ENCODE results near the gene GRK7.

Gene GRK7

GRCh38 chr3:141723255-141723654 is 40.0 kb upstream of the GRK7 start:
- no peak overlapping the region for H2BK5ac ChIP-seq (ENCODE audit: low read length)
- no peak overlapping the region for H3K14ac ChIP-seq (ENCODE audit: low read length)
- H3K9ac ChIP-seq (ENCODE audit: low read depth, low read length, poor library complexity): no peak overlapping the region
- H3K18ac ChIP-seq (ENCODE audit: low read length): no peak overlapping the region
- H3K4ac ChIP-seq (ENCODE audit: low read length): no peak overlapping the region
- DNase-seq (ENCODE audit: low spot score): no peak
- H2AFZ ChIP-seq (ENCODE audit: low read length): no peak overlapping the region
- no peak overlapping the region for H4K91ac ChIP-seq (ENCODE audit: low read depth, low read length, poor library complexity)
- H2BK120ac ChIP-seq (ENCODE audit: low read depth, low read length): no peak overlapping the region
- no peak overlapping the region for H3K4me3 ChIP-seq (ENCODE audit: low read length in 2 of 2)
- peaks cover 0 to 13% (median 0%) of the 10 kb centered on the region in 3 experiments for H3K27me3 ChIP-seq (ENCODE audit: control insufficient read depth in 3 of 3, insufficient read depth in 3 of 3, low read depth in 1 of 3, low read length in 3 of 3)
- H3K36me3 ChIP-seq (replicated peaks in 1 of 2; ENCODE audit: control insufficient read depth in 2 of 2, insufficient read depth in 2 of 2, low read length in 2 of 2): no peaks in the 10 kb centered on the region
- H2AK5ac ChIP-seq (ENCODE audit: low read depth, low read length): no peak overlapping the region
- no peaks in the 10 kb centered on the region for H3K79me1 ChIP-seq (ENCODE audit: low read depth, low read length)
- no peak overlapping the region for H4K8ac ChIP-seq (ENCODE audit: low read depth, low read length)
- no peak overlapping the region for H3K27ac ChIP-seq (replicated peaks; ENCODE audit: low read length)
- H3K4me2 ChIP-seq (ENCODE audit: insufficient read depth, low read length, poor library complexity, severe bottlenecking): no peak overlapping the region
- no peak overlapping the region for H2BK15ac ChIP-seq (ENCODE audit: low read length)
- H3K9me3 ChIP-seq (replicated peaks in 1 of 2; ENCODE audit: control insufficient read depth in 2 of 2, insufficient read depth in 1 of 2, low read depth in 1 of 2, low read length in 2 of 2): peaks cover 0 to 2% of the 10 kb centered on the region in 2 donors
- no peaks in the 10 kb centered on the region for H3K4me1 ChIP-seq (ENCODE audit: control insufficient read depth in 2 of 2, insufficient read depth in 1 of 2, low read depth in 1 of 2, low read length in 2 of 2)
- H2BK12ac ChIP-seq (ENCODE audit: low read length): no peak overlapping the region
- no peak overlapping the region for H3K23ac ChIP-seq (ENCODE audit: low read depth, low read length, poor library complexity)

GRCh38 chr3:141724186-141724585 is 39.0 kb upstream of the GRK7 start:
- DNase-seq (ENCODE audit: low spot score): no peak
- Histone ChIP-seq H4K91ac (ENCODE audit: low read depth, low read length, poor library complexity) (no peak overlapping the region), H2AFZ (ENCODE audit: low read length) (no peak overlapping the region), H3K4ac (ENCODE audit: low read length) (no peak overlapping the region), H3K4me3 (ENCODE audit: low read length in 2 of 2) (no peak overlapping the region), H2BK12ac (ENCODE audit: low read length) (no peak overlapping the region), H3K14ac (ENCODE audit: low read length) (no peak overlapping the region), H3K27me3 (ENCODE audit: control insufficient read depth in 3 of 3, insufficient read depth in 3 of 3, low read depth in 1 of 3, low read length in 3 of 3) (peaks cover 0 to 18% (median 0%) of the 10 kb centered on the region in 3 experiments), H2AK5ac (ENCODE audit: low read depth, low read length) (no peak overlapping the region), H3K79me1 (ENCODE audit: low read depth, low read length) (no peaks in the 10 kb centered on the region), H3K4me1 (ENCODE audit: control insufficient read depth in 2 of 2, insufficient read depth in 1 of 2, low read depth in 1 of 2, low read length in 2 of 2) (no peaks in the 10 kb centered on the region), H2BK5ac (ENCODE audit: low read length) (no peak overlapping the region), H3K4me2 (ENCODE audit: insufficient read depth, low read length, poor library complexity, severe bottlenecking) (no peak overlapping the region), H2BK120ac (ENCODE audit: low read depth, low read length) (no peak overlapping the region), H3K18ac (ENCODE audit: low read length) (no peak overlapping the region), H3K36me3 (replicated peaks in 1 of 2; ENCODE audit: control insufficient read depth in 2 of 2, insufficient read depth in 2 of 2, low read length in 2 of 2) (no peaks in the 10 kb centered on the region), H3K9ac (ENCODE audit: low read depth, low read length, poor library complexity) (no peak overlapping the region), H3K23ac (ENCODE audit: low read depth, low read length, poor library complexity) (peak overlapping the region; percentile 19), H3K27ac (replicated peaks; ENCODE audit: low read length) (no peak overlapping the region), H4K8ac (ENCODE audit: low read depth, low read length) (no peak overlapping the region), H2BK15ac (ENCODE audit: low read length) (no peak overlapping the region), H3K9me3 (replicated peaks in 1 of 2; ENCODE audit: control insufficient read depth in 2 of 2, insufficient read depth in 1 of 2, low read depth in 1 of 2, low read length in 2 of 2) (peaks cover 0 to 2% of the 10 kb centered on the region in 2 donors)
- WGBS, 2 donors (ENCODE audit: extremely low coverage in 2 of 2, insufficient read length in 2 of 2, insufficient replicate concordance in 1 of 2): no CpG with 5 or more reads among the region's 1 CpG

GRCh38 chr3:141725036-141725435 is 38.2 kb upstream of the GRK7 start:
- Histone ChIP-seq H4K91ac (ENCODE audit: low read depth, low read length, poor library complexity) (no peak overlapping the region), H4K8ac (ENCODE audit: low read depth, low read length) (no peak overlapping the region), H2BK120ac (ENCODE audit: low read depth, low read length) (no peak overlapping the region), H2BK12ac (ENCODE audit: low read length) (no peak overlapping the region), H2BK5ac (ENCODE audit: low read length) (no peak overlapping the region), H3K4ac (ENCODE audit: low read length) (no peak overlapping the region), H3K36me3 (replicated peaks in 1 of 2; ENCODE audit: control insufficient read depth in 2 of 2, insufficient read depth in 2 of 2, low read length in 2 of 2) (no peaks in the 10 kb centered on the region), H3K4me3 (ENCODE audit: low read length in 2 of 2) (no peak overlapping the region), H3K4me1 (ENCODE audit: control insufficient read depth in 2 of 2, insufficient read depth in 1 of 2, low read depth in 1 of 2, low read length in 2 of 2) (no peaks in the 10 kb centered on the region), H3K79me1 (ENCODE audit: low read depth, low read length) (no peaks in the 10 kb centered on the region), H3K27ac (replicated peaks; ENCODE audit: low read length) (no peak overlapping the region), H3K27me3 (ENCODE audit: control insufficient read depth in 3 of 3, insufficient read depth in 3 of 3, low read depth in 1 of 3, low read length in 3 of 3) (peaks cover 0 to 14% (median 0%) of the 10 kb centered on the region in 3 experiments), H3K23ac (ENCODE audit: low read depth, low read length, poor library complexity) (no peak overlapping the region), H3K4me2 (ENCODE audit: insufficient read depth, low read length, poor library complexity, severe bottlenecking) (no peak overlapping the region), H2AK5ac (ENCODE audit: low read depth, low read length) (no peak overlapping the region), H3K18ac (ENCODE audit: low read length) (no peak overlapping the region), H3K9ac (ENCODE audit: low read depth, low read length, poor library complexity) (no peak overlapping the region), H3K14ac (ENCODE audit: low read length) (no peak overlapping the region), H2AFZ (ENCODE audit: low read length) (no peak overlapping the region), H3K9me3 (replicated peaks in 1 of 2; ENCODE audit: control insufficient read depth in 2 of 2, insufficient read depth in 1 of 2, low read depth in 1 of 2, low read length in 2 of 2) (peaks cover 0 to 2% of the 10 kb centered on the region in 2 donors), H2BK15ac (ENCODE audit: low read length) (no peak overlapping the region)
- no CpG with 5 or more reads among the region's 4 CpGs for WGBS, 2 donors (ENCODE audit: extremely low coverage in 2 of 2, insufficient read length in 2 of 2, insufficient replicate concordance in 1 of 2)
- DNase-seq (ENCODE audit: low spot score): no peak

- Histone ChIP-seq H2BK5ac (ENCODE audit: low read length) (no peak overlapping the region), H2BK15ac (ENCODE audit: low read length) (no peak overlapping the region), H3K4me2 (ENCODE audit: insufficient read depth, low read length, poor library complexity, severe bottlenecking) (no peak overlapping the region), H3K79me1 (ENCODE audit: low read depth, low read length) (no peaks in the 10 kb centered on the region), H4K91ac (ENCODE audit: low read depth, low read length, poor library complexity) (no peak overlapping the region), H3K23ac (ENCODE audit: low read depth, low read length, poor library complexity) (no peak overlapping the region), H2AK5ac (ENCODE audit: low read depth, low read length) (no peak overlapping the region), H3K18ac (ENCODE audit: low read length) (no peak overlapping the region), H3K4me1 (ENCODE audit: control insufficient read depth in 2 of 2, insufficient read depth in 1 of 2, low read depth in 1 of 2, low read length in 2 of 2) (no peaks in the 10 kb centered on the region), H2BK120ac (ENCODE audit: low read depth, low read length) (no peak overlapping the region), H3K9me3 (replicated peaks in 1 of 2; ENCODE audit: control insufficient read depth in 2 of 2, insufficient read depth in 1 of 2, low read depth in 1 of 2, low read length in 2 of 2) (peaks cover 0 to 2% of the 10 kb centered on the region in 2 donors), H2BK12ac (ENCODE audit: low read length) (no peak overlapping the region), H3K27me3 (ENCODE audit: control insufficient read depth in 3 of 3, insufficient read depth in 3 of 3, low read depth in 1 of 3, low read length in 3 of 3) (peaks cover 0 to 14% (median 0%) of the 10 kb centered on the region in 3 experiments), H3K27ac (replicated peaks; ENCODE audit: low read length) (no peak overlapping the region), H2AFZ (ENCODE audit: low read length) (no peak overlapping the region), H3K4ac (ENCODE audit: low read length) (no peak overlapping the region), H3K9ac (ENCODE audit: low read depth, low read length, poor library complexity) (no peak overlapping the region), H3K36me3 (replicated peaks in 1 of 2; ENCODE audit: control insufficient read depth in 2 of 2, insufficient read depth in 2 of 2, low read length in 2 of 2) (no peaks in the 10 kb centered on the region), H3K4me3 (ENCODE audit: low read length in 2 of 2) (no peak overlapping the region), H3K14ac (ENCODE audit: low read length) (no peak overlapping the region), H4K8ac (ENCODE audit: low read depth, low read length) (no peak overlapping the region)
- no CpG with 5 or more reads among the region's 1 CpG for WGBS, 2 donors (ENCODE audit: extremely low coverage in 2 of 2, insufficient read length in 2 of 2, insufficient replicate concordance in 1 of 2)
- no peak for DNase-seq (ENCODE audit: low spot score)
These were observed 36.7 kb upstream of the GRK7 start for GRCh38 chr3:141726483-141726882.
